Kidney epithelial cell (primary cell): ENCODE data around the gene BCL2L12. TPM values are rescaled to one million over a fixed set of nuclear protein-coding genes. Genes with fewer than 3 reads are reported as not detected.
A peak's percentile ranks its signal among the peaks of the same experiment; 100 is the strongest.

Experiments
- DNase-seq: peaks from one replicate; pipeline ENCODE4 v3.0.0-alpha.2; 2010; ENCODE audit warnings: low read depth
- H3K27me3 ChIP-seq: 2 replicates; pipeline ENCODE4 v1.6.0; 2011; ENCODE audit warnings: low read length; ENCODE audit not compliant: control insufficient read depth, insufficient read depth
- H3K36me3 ChIP-seq: 2 replicates; pipeline ENCODE4 v1.5.1; 2011; ENCODE audit warnings: low read length; ENCODE audit not compliant: control insufficient read depth, insufficient read depth
- H3K4me3 ChIP-seq: 2 replicates; pipeline ENCODE4 v1.5.1; 2011; ENCODE audit warnings: low read depth, mild to moderate bottlenecking, control low read depth, low read length
- total RNA-seq: library from RNA; depleted of rRNA; stranded (reverse); fragments of >200 nt; gene quantifications from 2 replicates; pipeline ENCODE4 v1.2.3, GENCODE V29; 2015
- TF ChIP-seq, protein P1 (sequence below): IDR thresholded peaks from 2 replicates; pipeline ENCODE4 v1.5.1; 2011; ENCODE audit warnings: mild to moderate bottlenecking, moderate library complexity, low read length, control low read depth, inconsistent platforms; ENCODE audit not compliant: insufficient read depth, poor library complexity, severe bottlenecking

Gene BCL2L12
- total RNA-seq, 1 donor from 2014 or later = 13.9 TPM

- TF ChIP-seq, protein P1, sequence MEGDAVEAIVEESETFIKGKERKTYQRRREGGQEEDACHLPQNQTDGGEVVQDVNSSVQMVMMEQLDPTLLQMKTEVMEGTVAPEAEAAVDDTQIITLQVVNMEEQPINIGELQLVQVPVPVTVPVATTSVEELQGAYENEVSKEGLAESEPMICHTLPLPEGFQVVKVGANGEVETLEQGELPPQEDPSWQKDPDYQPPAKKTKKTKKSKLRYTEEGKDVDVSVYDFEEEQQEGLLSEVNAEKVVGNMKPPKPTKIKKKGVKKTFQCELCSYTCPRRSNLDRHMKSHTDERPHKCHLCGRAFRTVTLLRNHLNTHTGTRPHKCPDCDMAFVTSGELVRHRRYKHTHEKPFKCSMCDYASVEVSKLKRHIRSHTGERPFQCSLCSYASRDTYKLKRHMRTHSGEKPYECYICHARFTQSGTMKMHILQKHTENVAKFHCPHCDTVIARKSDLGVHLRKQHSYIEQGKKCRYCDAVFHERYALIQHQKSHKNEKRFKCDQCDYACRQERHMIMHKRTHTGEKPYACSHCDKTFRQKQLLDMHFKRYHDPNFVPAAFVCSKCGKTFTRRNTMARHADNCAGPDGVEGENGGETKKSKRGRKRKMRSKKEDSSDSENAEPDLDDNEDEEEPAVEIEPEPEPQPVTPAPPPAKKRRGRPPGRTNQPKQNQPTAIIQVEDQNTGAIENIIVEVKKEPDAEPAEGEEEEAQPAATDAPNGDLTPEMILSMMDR = no peak
- peak; percentile 98 for DNase-seq
- H3K27me3 ChIP-seq = no peaks in the 10 kb centered on the region
- H3K36me3 ChIP-seq = no peaks in the 10 kb centered on the region
- peak overlapping the region; percentile 81 for H3K4me3 ChIP-seq
Measured at GRCh38 chr19:49676784-49677230, 11.1 kb downstream of the BCL2L12 start.

DNA sequence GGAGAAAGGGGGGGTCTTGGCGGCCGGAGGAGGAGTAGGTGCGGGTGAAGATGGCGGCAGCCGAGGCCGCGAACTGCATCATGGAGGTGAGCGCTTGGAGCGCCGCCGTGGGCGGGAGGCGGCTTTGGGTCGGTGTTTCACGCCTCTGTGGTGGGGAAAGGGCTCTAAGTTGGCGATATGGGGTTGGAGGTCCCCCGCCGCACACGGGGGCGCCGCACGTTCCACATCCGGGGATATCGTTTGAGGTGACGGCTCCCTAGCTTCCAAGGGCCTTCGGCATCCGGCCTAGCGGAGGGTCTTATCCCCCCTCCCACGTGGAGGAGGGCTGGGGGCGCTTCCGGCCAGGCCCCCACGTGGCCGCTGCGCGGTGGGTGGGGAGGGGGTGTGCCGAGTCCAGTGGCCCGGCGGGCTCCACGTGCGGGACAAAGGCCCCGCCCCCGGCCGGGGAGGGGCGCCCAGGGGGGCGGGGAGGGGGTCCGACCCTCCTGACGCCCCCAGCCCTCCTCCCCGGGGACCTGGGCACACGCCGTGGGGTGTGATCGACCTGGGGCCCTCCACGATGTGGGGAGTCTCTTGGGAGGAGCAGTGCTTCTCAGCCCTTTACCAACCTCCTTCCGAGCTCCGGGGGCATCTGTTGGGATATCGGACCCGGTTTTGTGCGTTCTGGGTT, 11.6 kb downstream of the BCL2L12 start, which contains the start of gene PRMT1:
PRMT1 (plus strand) TSS at position 41 of the 670 bp plus-strand sequence; CDS start at position 51, 10 bp downstream.
- Histone ChIP-seq H3K4me3 (peak within 1 kb of the TSS; percentile 81), H3K36me3 (peaks cover 3% of the 10 kb centered on the region), H3K27me3 (no peaks in the 10 kb centered on the region)
- TF ChIP-seq, protein P1 = no peak
- DNase-seq = no peak

GRCh38 chr19:49677901-49678674, 12.4 kb downstream of the BCL2L12 start:
- TF ChIP-seq, protein P1 = peak; percentile 66
- Histone ChIP-seq H3K4me3 (peak overlapping the region; percentile 81), H3K27me3 (no peaks in the 10 kb centered on the region), H3K36me3 (peaks cover 4% of the 10 kb centered on the region)
- DNase-seq = no peak

GRCh38 chr19:49678985-49679770, 13.4 kb downstream of the BCL2L12 start:
- DNase-seq = no peak
- Histone ChIP-seq H3K4me3 (no peak overlapping the region), H3K27me3 (no peaks in the 10 kb centered on the region), H3K36me3 (peaks cover 4% of the 10 kb centered on the region)
- TF ChIP-seq, protein P1 = no peak

GRCh38 chr19:49679771-49680413, 14.2 kb downstream of the BCL2L12 start:
- DNase-seq = no peak
- peaks cover 4% of the 10 kb centered on the region for H3K36me3 ChIP-seq
- no peaks in the 10 kb centered on the region for H3K27me3 ChIP-seq
- TF ChIP-seq, protein P1 = no peak
- no peak overlapping the region for H3K4me3 ChIP-seq
